Astrocyte of the spinal cord (primary cell): Measurements from ENCODE around the gene CXCL6.

ENCODE experiments used
- DNase-seq: peaks from one replicate; pipeline ENCODE4 v3.0.0; 2011; ENCODE audit warnings: low read depth, low spot score
- H3K4me3 ChIP-seq: 2 replicates; pipeline ENCODE4 v1.5.1; 2011; ENCODE audit warnings: low read depth, mild to moderate bottlenecking, low read length, moderate library complexity
- in situ Hi-C: cut with HindIII; loops from 2 replicates; pipeline ENCODE4 v1.10.0; 2017; ENCODE audit warnings: low sequenced_read_pairs
- TF ChIP-seq, protein P1 (sequence below): IDR thresholded peaks from 2 replicates; pipeline ENCODE4 v1.5.1; 2012; ENCODE audit warnings: low read depth, mild to moderate bottlenecking, low read length, inconsistent platforms

Gene CXCL6

DNA sequence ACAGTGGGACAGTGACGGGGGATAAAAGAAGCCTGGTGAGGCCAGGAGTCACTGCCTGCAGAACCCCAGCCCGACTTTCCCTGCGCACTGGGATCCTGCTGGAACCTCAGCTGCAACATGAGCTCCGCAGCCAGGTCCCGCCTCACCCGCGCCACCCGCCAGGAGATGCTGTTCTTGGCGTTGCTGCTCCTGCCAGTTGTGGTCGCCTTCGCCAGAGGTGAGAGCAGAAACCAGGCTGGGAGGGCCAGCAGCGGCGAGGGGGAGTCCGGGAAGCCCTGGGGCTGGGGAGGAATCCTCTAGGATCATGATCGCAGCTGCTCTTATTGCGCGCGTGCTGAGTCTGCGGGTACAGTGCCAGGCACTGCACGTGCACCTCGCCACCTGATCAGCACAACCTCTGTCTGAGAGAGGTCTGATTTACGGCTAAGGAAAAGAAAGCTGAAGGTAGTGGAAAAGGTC, 16.8 kb downstream of the CXCL6 start, which contains the start of gene PF4V1:
PF4V1 (plus strand) TSS at position 51 of the 459 bp plus-strand sequence; CDS start at position 118, 67 bp downstream.
- TF ChIP-seq, protein P1, sequence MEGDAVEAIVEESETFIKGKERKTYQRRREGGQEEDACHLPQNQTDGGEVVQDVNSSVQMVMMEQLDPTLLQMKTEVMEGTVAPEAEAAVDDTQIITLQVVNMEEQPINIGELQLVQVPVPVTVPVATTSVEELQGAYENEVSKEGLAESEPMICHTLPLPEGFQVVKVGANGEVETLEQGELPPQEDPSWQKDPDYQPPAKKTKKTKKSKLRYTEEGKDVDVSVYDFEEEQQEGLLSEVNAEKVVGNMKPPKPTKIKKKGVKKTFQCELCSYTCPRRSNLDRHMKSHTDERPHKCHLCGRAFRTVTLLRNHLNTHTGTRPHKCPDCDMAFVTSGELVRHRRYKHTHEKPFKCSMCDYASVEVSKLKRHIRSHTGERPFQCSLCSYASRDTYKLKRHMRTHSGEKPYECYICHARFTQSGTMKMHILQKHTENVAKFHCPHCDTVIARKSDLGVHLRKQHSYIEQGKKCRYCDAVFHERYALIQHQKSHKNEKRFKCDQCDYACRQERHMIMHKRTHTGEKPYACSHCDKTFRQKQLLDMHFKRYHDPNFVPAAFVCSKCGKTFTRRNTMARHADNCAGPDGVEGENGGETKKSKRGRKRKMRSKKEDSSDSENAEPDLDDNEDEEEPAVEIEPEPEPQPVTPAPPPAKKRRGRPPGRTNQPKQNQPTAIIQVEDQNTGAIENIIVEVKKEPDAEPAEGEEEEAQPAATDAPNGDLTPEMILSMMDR: peak; percentile 42
- peak; percentile 53 for DNase-seq
- H3K4me3 ChIP-seq: no peak within 1 kb of the TSS
- in situ Hi-C loops: no loop called here

DNA sequence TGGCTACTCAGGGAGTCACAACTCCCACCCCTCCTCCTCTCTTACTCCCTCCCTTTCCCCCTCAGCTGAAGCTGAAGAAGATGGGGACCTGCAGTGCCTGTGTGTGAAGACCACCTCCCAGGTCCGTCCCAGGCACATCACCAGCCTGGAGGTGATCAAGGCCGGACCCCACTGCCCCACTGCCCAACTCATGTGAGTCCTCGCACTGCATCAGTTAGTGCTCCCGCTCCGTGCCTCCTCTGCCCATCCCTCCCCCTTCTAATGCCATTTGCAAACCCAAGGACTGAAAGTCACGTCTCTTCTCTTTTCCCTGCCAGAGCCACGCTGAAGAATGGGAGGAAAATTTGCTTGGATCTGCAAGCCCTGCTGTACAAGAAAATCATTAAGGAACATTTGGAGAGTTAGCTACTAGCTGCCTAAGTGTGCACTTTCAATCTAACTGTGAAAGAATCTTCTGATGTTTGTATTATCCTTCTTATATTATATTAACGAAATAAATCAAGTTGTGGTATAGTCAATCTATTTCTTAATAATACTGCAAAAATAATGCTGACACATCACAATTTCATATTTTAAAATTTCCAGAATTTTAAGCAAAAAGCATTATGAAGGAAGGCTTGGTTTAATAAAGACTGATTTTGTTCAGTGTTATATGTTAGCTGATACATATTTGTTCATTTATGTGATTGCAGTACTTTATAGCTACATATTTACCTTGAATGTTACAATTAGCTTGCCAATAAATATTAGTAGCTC, 17.4 kb downstream of the CXCL6 start:
- H3K4me3 ChIP-seq: no peak overlapping the region
- no peak for DNase-seq
- in situ Hi-C loops: no loop called here
- TF ChIP-seq, protein P1: no peak

DNA sequence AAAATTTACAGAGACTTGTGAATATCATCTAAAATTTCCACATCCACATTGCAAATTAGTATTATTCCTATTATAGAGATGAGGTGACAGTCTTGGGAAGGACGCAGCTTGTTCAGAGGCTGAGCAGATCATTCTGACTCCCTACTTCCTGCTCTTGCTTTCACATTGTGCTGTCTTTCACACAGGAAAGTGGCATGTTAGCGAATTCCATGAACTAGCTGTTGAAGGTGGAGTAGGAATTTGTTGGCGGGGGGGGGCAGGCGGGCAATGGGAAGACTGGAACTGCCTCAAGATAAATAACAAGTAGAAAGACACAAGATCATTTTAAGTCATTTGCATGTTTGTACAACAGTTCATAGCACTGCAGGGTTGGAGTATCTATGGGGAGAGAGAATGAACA, 18.9 kb downstream of the CXCL6 start:
- in situ Hi-C loops: no loop called here
- H3K4me3 ChIP-seq: no peak overlapping the region
- TF ChIP-seq, protein P1: no peak
- DNase-seq: peak; percentile 36

DNA sequence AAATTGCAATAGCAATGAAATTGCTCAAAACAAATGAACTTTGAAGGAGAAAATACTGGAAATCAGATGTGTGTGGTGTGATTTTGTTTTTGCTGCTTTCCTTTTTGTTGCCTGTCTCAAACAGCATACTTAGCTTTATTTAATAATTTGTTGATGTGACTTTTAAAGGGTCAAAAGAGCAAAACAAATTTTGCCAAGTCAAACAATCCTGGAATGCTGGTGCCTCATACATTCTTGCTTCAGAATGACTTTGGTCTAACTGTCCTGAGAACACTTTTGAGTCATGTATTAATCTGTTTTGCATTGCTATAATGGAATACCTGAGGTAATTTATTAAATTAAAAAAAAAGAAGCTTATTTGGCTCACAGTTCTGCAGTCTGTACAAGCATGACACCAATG, 20.0 kb downstream of the CXCL6 start:
- DNase-seq: peak; percentile 83
- no peak overlapping the region for H3K4me3 ChIP-seq

DNA sequence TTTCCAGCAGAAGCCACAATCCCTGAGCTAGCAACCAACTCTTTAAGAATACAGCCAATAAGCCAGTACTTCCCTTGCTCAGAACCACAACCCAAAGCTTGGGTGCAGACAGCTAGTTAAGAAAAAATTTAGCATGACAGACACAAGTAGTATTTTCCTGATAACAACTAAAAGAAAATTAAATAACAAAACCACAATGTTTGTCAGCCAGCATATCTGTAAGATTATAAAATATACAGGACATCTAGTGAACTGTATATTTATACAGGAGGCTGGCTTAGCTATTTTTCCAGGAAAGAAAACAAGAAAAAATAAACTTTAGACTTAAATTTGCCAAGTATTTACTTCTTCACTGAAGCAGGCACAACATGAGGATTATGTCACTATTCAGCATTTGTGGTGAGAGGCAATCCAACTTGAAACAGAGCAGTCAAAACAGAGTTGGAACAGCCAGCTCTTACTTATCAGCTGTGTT, 23.2 kb downstream of the CXCL6 start:
- in situ Hi-C loops: no loop called here
- DNase-seq: peak; percentile 88
- H3K4me3 ChIP-seq: no peak overlapping the region
- TF ChIP-seq, protein P1: no peak

More for the DNA sequence above, 20.0 kb downstream of the CXCL6 start:
- TF ChIP-seq, protein P1: no peak
- in situ Hi-C loops: no loop called here

DNA sequence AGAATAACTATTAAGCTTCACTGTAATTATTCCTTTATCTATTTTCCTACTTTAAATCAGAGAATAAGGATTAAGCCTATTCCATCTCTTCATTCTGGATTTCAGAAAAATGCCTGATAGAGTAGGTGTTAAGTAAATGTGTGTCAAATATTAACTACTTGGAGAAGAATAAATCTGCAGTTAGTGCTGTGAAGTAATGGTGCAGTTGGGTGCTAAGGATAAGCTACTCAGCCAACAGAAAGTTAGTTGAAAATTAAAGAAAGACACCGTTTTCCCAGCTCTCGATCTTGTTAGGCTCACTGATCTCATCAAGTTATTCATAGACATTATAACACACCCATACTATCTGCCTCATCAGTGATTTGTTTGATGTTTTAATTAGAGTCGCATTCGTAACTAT, 23.7 kb downstream of the CXCL6 start:
- in situ Hi-C loops: no loop called here
- TF ChIP-seq, protein P1: no peak
- no peak overlapping the region for H3K4me3 ChIP-seq
- DNase-seq: no peak
